ENCODE data around the gene ITPKC. TPM values are rescaled to one million over a fixed set of nuclear protein-coding genes. Genes with fewer than 3 reads are reported as not detected.
A peak's percentile ranks its signal among the peaks of the same experiment; 100 is the strongest.

The ITPKC gene
- total and polyA plus RNA-seq, 2 of the 13 experiments (the other 11 are each of a cell fraction or from before 2014, with no cell fraction given), result 6.9 to 11.2 TPM

- TF ChIP-seq ZBTB2 (CRISPR knock-in tag; IDR thresholded peaks at IDR 0.05; ENCODE audit: low read depth) (no peak), ZMYM2 (CRISPR knock-in tag; IDR thresholded peaks at IDR 0.05) (no peak; the same call in 1 of the 2 replicates), ZNF737 (CRISPR knock-in tag; IDR thresholded peaks at IDR 0.05; ENCODE audit: borderline replicate concordance) (0 out of 2 replicates have a peak, but pooled peaks have one; percentile 42), ZUFSP (CRISPR knock-in tag; IDR thresholded peaks at IDR 0.05; ENCODE audit: borderline replicate concordance) (no peak), ZBTB40 (IDR thresholded peaks at IDR 0.05) (no peak), ZBTB40 (CRISPR knock-in tag; IDR thresholded peaks at IDR 0.05) (no peak), FOXO1 (CRISPR knock-in tag; IDR thresholded peaks at IDR 0.05) (0 out of 2 replicates have a peak, but pooled peaks have one; percentile 15), HOXA9 (CRISPR knock-in tag; IDR thresholded peaks at IDR 0.05; ENCODE audit: borderline replicate concordance) (no peak), ZNF772 (CRISPR knock-in tag; IDR thresholded peaks at IDR 0.05) (no peak), ZNF274 (CRISPR knock-in tag; IDR thresholded peaks at IDR 0.05) (no peak), CSRNP2 (CRISPR knock-in tag; conservative IDR thresholded peaks at IDR 0.05; ENCODE audit: low read depth) (no peak), ZNF605 (CRISPR knock-in tag; IDR thresholded peaks at IDR 0.05) (peak; percentile 62), RAD21 (CRISPR knock-in tag; IDR thresholded peaks at IDR 0.05) (peak; percentile 11; the same call in 1 of the 2 replicates), SOX13 (IDR thresholded peaks at IDR 0.05) (no peak), SOX13 (CRISPR knock-in tag; conservative IDR thresholded peaks at IDR 0.05 in 1 of 2, IDR thresholded peaks at IDR 0.05 in 1 of 2) (0 out of 4 replicates have a peak, but pooled peaks of 1 of the 2 experiments have one; percentile 27)
Observed at GRCh38 chr19:40750058-40750873, 33.4 kb downstream of the ITPKC start, which contains the start of gene ACTMAP (continued).

Measured in HepG2 (cell line).